WTC11 (cell line): ENCODE measurements around the gene MPEG1. TPM values are rescaled to one million over a fixed set of nuclear protein-coding genes. Genes with fewer than 3 reads are reported as not detected.

Experiments
- ATAC-seq: fragments of 200-7000 bp; cut with Tn5 transposase; 2 replicates; pipeline ENCODE4 v1.10.0; 2021; ENCODE audit warnings: mild to moderate bottlenecking, moderate library complexity
- CTCF ChIA-PET: fragments of 300-600 bp; sonication (Branson Sonifier 250); formaldehyde crosslinking; loops from one replicate; lab custom pipeline; 2021; ENCODE audit warnings: antibody characterized with exemption; lab: Charles Lee
- POLR2A ChIA-PET: fragments of 350-600 bp; sonication (Branson Sonifier 250); formaldehyde crosslinking; loops from one replicate; lab custom pipeline; 2021; ENCODE audit warnings: antibody characterized with exemption; lab: Charles Lee
- DNase-seq: peaks from one replicate; pipeline ENCODE4 v3.0.0; 2021; ENCODE audit warnings: low spot score
- H3K27ac Mint-ChIP-seq: 2 replicates; pipeline ENCODE4 v1.8.0; 2021; ENCODE audit warnings: mixed read lengths
- H3K27me3 Mint-ChIP-seq: 2 replicates; pipeline ENCODE4 v1.8.0; 2021; ENCODE audit warnings: low read depth, mild to moderate bottlenecking, moderate library complexity, mixed read lengths
- H3K36me3 Mint-ChIP-seq: 2 replicates; pipeline ENCODE4 v1.8.0; 2021; ENCODE audit warnings: mixed read lengths
- H3K4me1 Mint-ChIP-seq: 2 replicates; pipeline ENCODE4 v1.8.0; 2022; ENCODE audit warnings: mixed read lengths
- H3K4me3 Mint-ChIP-seq: 2 replicates; pipeline ENCODE4 v1.8.0; 2021; ENCODE audit warnings: mild to moderate bottlenecking, moderate library complexity, mixed read lengths
- H3K9me3 Mint-ChIP-seq: 2 replicates; pipeline ENCODE4 v1.8.0; 2021; ENCODE audit warnings: mixed read lengths
- AFF4 ChIP-seq: sonication (generic); formaldehyde crosslinking; IDR thresholded peaks from 2 replicates; pipeline ENCODE4 v1.8.1; 2023; ENCODE audit warnings: mild to moderate bottlenecking, missing genetic modification reagents, borderline replicate concordance
- ATF1 ChIP-seq: sonication (generic); formaldehyde crosslinking; IDR thresholded peaks from 2 replicates; pipeline ENCODE4 v1.8.1; 2023; ENCODE audit warnings: mild to moderate bottlenecking, moderate library complexity, missing genetic modification reagents
- CTCF ChIP-seq: fragments of 200-600 bp; IDR thresholded peaks from 2 replicates; pipeline ENCODE4 v1.8.0; 2022; ENCODE audit warnings: antibody characterized with exemption
- E2F1 ChIP-seq: sonication (generic); formaldehyde crosslinking; IDR thresholded peaks from 2 replicates; pipeline ENCODE4 v1.8.0; 2022; ENCODE audit warnings: mild to moderate bottlenecking, missing genetic modification reagents
- EMX1 ChIP-seq: fragments of 250-450 bp; sonication (Bioruptor Pico); IDR thresholded peaks from 2 replicates; pipeline ENCODE4 v1.8.0; 2021; ENCODE audit warnings: mild to moderate bottlenecking
- FOXK1 ChIP-seq: sonication (generic); formaldehyde crosslinking; IDR thresholded peaks from 2 replicates; pipeline ENCODE4 v1.8.0; 2022; ENCODE audit warnings: mild to moderate bottlenecking, moderate library complexity, missing genetic modification reagents
- FOXP1 ChIP-seq: sonication (generic); formaldehyde crosslinking; IDR thresholded peaks from 2 replicates; pipeline ENCODE4 v1.8.0; 2022; ENCODE audit warnings: missing genetic modification reagents, mild to moderate bottlenecking, moderate library complexity, borderline replicate concordance
- GABPB1 ChIP-seq: sonication (generic); formaldehyde crosslinking; IDR thresholded peaks from 2 replicates; pipeline ENCODE4 v1.8.1; 2023; ENCODE audit warnings: mild to moderate bottlenecking, missing genetic modification reagents
- GRHL2 ChIP-seq: fragments of 250-450 bp; sonication (Bioruptor Pico); IDR thresholded peaks from 2 replicates; pipeline ENCODE4 v1.8.0; 2022; ENCODE audit warnings: mild to moderate bottlenecking, moderate library complexity; ENCODE audit not compliant: insufficient replicate concordance, severe bottlenecking
- KAT7 ChIP-seq: sonication (generic); formaldehyde crosslinking; IDR thresholded peaks from 2 replicates; pipeline ENCODE4 v1.8.1; 2023; ENCODE audit warnings: missing genetic modification reagents, mild to moderate bottlenecking, borderline replicate concordance
- MXD4 ChIP-seq: fragments of 250-450 bp; sonication (Bioruptor Pico); IDR thresholded peaks from 2 replicates; pipeline ENCODE4 v1.8.0; 2021; ENCODE audit warnings: mild to moderate bottlenecking, moderate library complexity, borderline replicate concordance
- NFATC4 ChIP-seq: fragments of 250-450 bp; sonication (Bioruptor Pico); IDR thresholded peaks from 2 replicates; pipeline ENCODE4 v1.9.0; 2021; ENCODE audit warnings: mild to moderate bottlenecking
- NR3C1 ChIP-seq: sonication (generic); formaldehyde crosslinking; conservative IDR thresholded peaks from 2 replicates; pipeline ENCODE4 v1.8.1; 2023; ENCODE audit warnings: low read depth, mild to moderate bottlenecking, missing genetic modification reagents
- PREB ChIP-seq: sonication (generic); formaldehyde crosslinking; IDR thresholded peaks from 2 replicates; pipeline ENCODE4 v1.8.1; 2022; ENCODE audit warnings: mild to moderate bottlenecking, missing genetic modification reagents, moderate library complexity, borderline replicate concordance
- SOX15 ChIP-seq: fragments of 250-450 bp; sonication (Bioruptor Pico); IDR thresholded peaks from 2 replicates; pipeline ENCODE4 v1.9.0; 2021; ENCODE audit warnings: mild to moderate bottlenecking
- USF2 ChIP-seq: sonication (generic); formaldehyde crosslinking; IDR thresholded peaks from 2 replicates; pipeline ENCODE4 v1.8.1; 2023; ENCODE audit warnings: mild to moderate bottlenecking, missing genetic modification reagents, moderate library complexity
- ZBTB21 ChIP-seq: sonication (generic); formaldehyde crosslinking; IDR thresholded peaks from 2 replicates; pipeline ENCODE4 v1.8.1; 2023; ENCODE audit warnings: mild to moderate bottlenecking, missing genetic modification reagents, borderline replicate concordance
- ZNF138 ChIP-seq: sonication (generic); formaldehyde crosslinking; conservative IDR thresholded peaks from 2 replicates; pipeline ENCODE4 v1.8.1; 2022; ENCODE audit warnings: mild to moderate bottlenecking, moderate library complexity, missing genetic modification reagents
- ZNF263 ChIP-seq: sonication (generic); formaldehyde crosslinking; IDR thresholded peaks from 2 replicates; pipeline ENCODE4 v1.8.1; 2022; ENCODE audit warnings: low read depth, mild to moderate bottlenecking, moderate library complexity, missing genetic modification reagents
- ZNF423 ChIP-seq: fragments of 250-450 bp; sonication (Bioruptor Pico); IDR thresholded peaks from 2 replicates; pipeline ENCODE4 v2.1.2; 2022; ENCODE audit warnings: mild to moderate bottlenecking, moderate library complexity
- ZNF425 ChIP-seq: fragments of 250-450 bp; sonication (Bioruptor Pico); conservative IDR thresholded peaks from 2 replicates; pipeline ENCODE4 v1.9.0; 2021; ENCODE audit warnings: mild to moderate bottlenecking
- ZNF512 ChIP-seq: sonication (generic); formaldehyde crosslinking; IDR thresholded peaks from 2 replicates; pipeline ENCODE4 v1.8.1; 2022; ENCODE audit warnings: missing genetic modification reagents, borderline replicate concordance
- ZNF671 ChIP-seq: fragments of 250-450 bp; sonication (Bioruptor Pico); IDR thresholded peaks from 2 replicates; pipeline ENCODE4 v1.8.0; 2021; ENCODE audit warnings: mild to moderate bottlenecking
- total RNA-seq: library from RNA; stranded (reverse); gene quantifications from 3 replicates; pipeline ENCODE4 v1.2.3, GENCODE V29; 2021

The MPEG1 gene
- total RNA-seq, 1 experiment from 2014 or later, result 0.09 TPM

- ChIA-PET CTCF (interaction anchor here (0.6 to 14.2 kb wide), 59 partner anchors 11 to 1330 kb away, joined by 3 to 382 read pairs (median 4); partner anchors contain the start of genes FAM111B, OR5A1, OR5A2 and PATL1), POLR2A (interaction anchor here (0.8 to 1.8 kb wide), 6 partner anchors 13 to 497 kb away, joined by 3 to 8 read pairs (median 4); partner anchors contain the start of gene PATL1)
- peak; percentile 58 for ATAC-seq
- Mint-ChIP-seq H3K4me1 (peaks cover 26% of the 10 kb centered on the region), H3K4me3 (peak within 1 kb of the TSS; percentile 90), H3K36me3 (no peaks in the 10 kb centered on the region), H3K27me3 (peaks cover 4% of the 10 kb centered on the region; the same call in 1 of the 2 replicates), H3K9me3 (no peaks in the 10 kb centered on the region), H3K27ac (no peak within 1 kb of the TSS)
- DNase-seq, result peak; percentile 96
- TF ChIP-seq ZNF671 (CRISPR knock-in tag) (no peak), AFF4 (CRISPR knock-in tag) (no peak), SOX15 (CRISPR knock-in tag) (no peak), FOXK1 (CRISPR knock-in tag) (peak; percentile 20; the same call in 1 of the 2 replicates), ZNF423 (CRISPR knock-in tag) (no peak), PREB (CRISPR knock-in tag) (no peak), NR3C1 (CRISPR knock-in tag) (no peak), ZBTB21 (CRISPR knock-in tag) (0 out of 2 replicates have a peak, but pooled peaks have one; percentile 38), MXD4 (CRISPR knock-in tag) (no peak), CTCF (peak; percentile 83), ZNF512 (CRISPR knock-in tag) (peak; percentile 30; the same call in 1 of the 2 replicates), ZNF138 (CRISPR knock-in tag) (no peak), KAT7 (CRISPR knock-in tag) (0 out of 2 replicates have a peak, but pooled peaks have one; percentile 47), ATF1 (CRISPR knock-in tag) (no peak), NFATC4 (no peak), USF2 (no peak), EMX1 (CRISPR knock-in tag) (no peak), GABPB1 (CRISPR knock-in tag) (peak; percentile 19; the same call in 1 of the 2 replicates), GRHL2 (no peak), FOXP1 (CRISPR knock-in tag) (no peak; the same call in 1 of the 2 replicates), ZNF263 (no peak), E2F1 (CRISPR knock-in tag) (no peak), ZNF425 (CRISPR knock-in tag) (no peak)
Observed at GRCh38 chr11:59171508-59172322, 41.0 kb downstream of the MPEG1 start, which contains the start of gene DTX4. DTX4 (plus strand) TSS chr11:59172132; CDS start chr11:59172596, 464 bp downstream.
